Measurements from ENCODE around the gene ZNF132.

DNA sequence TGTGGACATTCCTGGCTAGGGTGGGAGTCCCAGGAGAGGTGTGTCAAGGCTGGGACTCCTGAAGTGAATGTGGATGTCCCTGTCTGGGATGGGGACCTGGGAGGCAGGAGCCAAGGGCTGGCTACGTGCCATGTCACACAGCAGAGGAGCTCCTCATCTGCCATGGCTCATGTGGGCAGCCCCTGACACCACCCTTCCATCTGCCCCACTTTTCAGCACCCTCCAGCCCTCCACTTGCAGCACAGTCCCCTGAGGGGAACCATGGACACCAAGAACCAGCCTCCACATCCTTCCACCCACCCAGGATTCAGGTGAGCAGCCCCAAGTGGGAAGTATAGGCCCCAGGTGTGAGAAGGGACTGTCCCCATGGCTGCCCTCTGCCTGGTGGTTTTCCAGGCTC, 37.9 kb upstream of the ZNF132 start:
- TF ChIP-seq SP1 (IDR thresholded peaks at IDR 0.05): no peak
- TF ChIP-seq FOXM1 (IDR thresholded peaks at IDR 0.05; ENCODE audit: borderline replicate concordance): no peak
- TF ChIP-seq ELF4 (IDR thresholded peaks at IDR 0.05): no peak
- TF ChIP-seq FOXA1 (IDR thresholded peaks at IDR 0.05): no peak
- TF ChIP-seq CTBP1 (IDR thresholded peaks at IDR 0.05; ENCODE audit: borderline replicate concordance): no peak
- no peak for TF ChIP-seq SUZ12 (IDR thresholded peaks at IDR 0.05)
- no peak for TF ChIP-seq NFRKB (IDR thresholded peaks at IDR 0.05)
- no peak for TF ChIP-seq FOXK2 (IDR thresholded peaks at IDR 0.05)
- TF ChIP-seq BHLHE40 (IDR thresholded peaks at IDR 0.05; ENCODE audit: borderline replicate concordance): no peak
